OCI-LY7 (cell line): ENCODE data around the gene DIPK1A. TPM values are rescaled to one million over a fixed set of nuclear protein-coding genes. Genes with fewer than 3 reads are reported as not detected.

Experiments
- BruUV-seq: library from RNA; stranded (reverse); fragments of 400-500 nt; replicated peaks from 2 replicates; lab custom pipeline; 2021; lab: Mats Ljungman, UMichigan
- CTCF ChIA-PET: fragments of 300-600 bp; sonication (Branson Sonifier 250); formaldehyde crosslinking; loops from one replicate; lab custom pipeline; 2022; ENCODE audit warnings: antibody characterized with exemption; ENCODE audit not compliant: unreplicated experiment; lab: Charles Lee
- POLR2A ChIA-PET: fragments of 300-600 bp; sonication (Branson Sonifier 250); formaldehyde crosslinking; loops from one replicate; lab custom pipeline; 2022; ENCODE audit warnings: antibody characterized with exemption; lab: Charles Lee
- DNase-seq: peaks from one replicate; pipeline ENCODE4 v3.0.0-alpha.2; 2015; ENCODE audit warnings: low spot score
- H2AFZ ChIP-seq: fragments of 200-600 bp; sonication (generic), shearing (Covaris generic); 2 replicates; pipeline ENCODE4 v1.6.1; 2014; ENCODE audit warnings: mild to moderate bottlenecking, antibody characterized with exemption, low read length, moderate library complexity
- H3K27ac ChIP-seq: fragments of 200-600 bp; sonication (generic); 2 replicates; pipeline ENCODE4 v1.5.1; 2014; ENCODE audit warnings: mixed run types, low read depth, mild to moderate bottlenecking, moderate library complexity, low read length, inconsistent platforms; ENCODE audit not compliant: poor library complexity, severe bottlenecking
- H3K36me3 ChIP-seq: fragments of 200-600 bp; sonication (generic); 2 replicates; pipeline ENCODE4 v1.6.1; 2014; ENCODE audit warnings: mild to moderate bottlenecking, antibody characterized with exemption, low read length, moderate library complexity, mixed read lengths; ENCODE audit not compliant: insufficient read depth
- H3K4me1 ChIP-seq: fragments of 200-600 bp; sonication (generic); 2 replicates; pipeline ENCODE4 v1.5.1; 2014; ENCODE audit warnings: mild to moderate bottlenecking, low read length; ENCODE audit not compliant: insufficient read depth, poor library complexity, severe bottlenecking
- H3K4me2 ChIP-seq: fragments of 200-600 bp; sonication (generic); 2 replicates; pipeline ENCODE4 v1.6.1; 2014; ENCODE audit warnings: mild to moderate bottlenecking, low read length
- H3K4me3 ChIP-seq: fragments of 200-600 bp; sonication (generic); 2 replicates; pipeline ENCODE4 v1.5.1; 2014; ENCODE audit warnings: mild to moderate bottlenecking, low read depth, low read length; ENCODE audit not compliant: poor library complexity, severe bottlenecking
- H3K79me2 ChIP-seq: fragments of 200-600 bp; sonication (generic); 2 replicates; pipeline ENCODE4 v1.6.1; 2016; ENCODE audit warnings: low read depth, mild to moderate bottlenecking, low read length, moderate library complexity, mixed read lengths; ENCODE audit not compliant: insufficient read depth
- H3K9me2 ChIP-seq: fragments of 200-600 bp; sonication (generic); 2 replicates; pipeline ENCODE4 v1.6.1; 2016; ENCODE audit warnings: mild to moderate bottlenecking, low read length, mixed read lengths; ENCODE audit not compliant: insufficient read depth
- H3K9me3 ChIP-seq: fragments of 200-600 bp; sonication (generic); 2 replicates; pipeline ENCODE4 v1.6.1; 2014; ENCODE audit warnings: mild to moderate bottlenecking, mixed run types, low read length, mixed read lengths
- H4K20me1 ChIP-seq: fragments of 200-600 bp; sonication (generic); 2 replicates; pipeline ENCODE4 v1.6.1; 2014; ENCODE audit warnings: mild to moderate bottlenecking, antibody characterized with exemption, low read length, moderate library complexity, mixed read lengths; ENCODE audit not compliant: insufficient read depth
- CTCF ChIP-seq: fragments of 200-600 bp; sonication (generic); conservative IDR thresholded peaks from 2 replicates; pipeline ENCODE4 v1.5.1; 2014; ENCODE audit warnings: mild to moderate bottlenecking, antibody characterized with exemption, low read length, moderate library complexity, mixed read lengths
- EZH2phosphoT487 ChIP-seq: fragments of 200-600 bp; sonication (generic); IDR thresholded peaks from 2 replicates; pipeline ENCODE4 v1.6.1; 2018; ENCODE audit warnings: low read depth, borderline replicate concordance, mild to moderate bottlenecking, mixed run types, antibody characterized with exemption, low read length, moderate library complexity, mixed read lengths
- intact Hi-C: fragments of 100-400 bp; cut with micrococcal nuclease; formaldehyde crosslinking; loops from one replicate; pipeline ENCODE4 v1.10.0; 2022; ENCODE audit not compliant: unreplicated experiment
- total RNA-seq, 2 experiments: library from RNA; depleted of rRNA in 1 of 2; stranded (reverse); fragments of >200 nt in 1 of 2; shearing (Covaris generic) in 1 of 2; gene quantifications; 2 replicates each; pipeline ENCODE4 v1.2.3, GENCODE V29; 2014 to 2022

Gene DIPK1A
- total RNA-seq, 2 experiments from 2014 or later, result 13.0 to 25.4 TPM

DNA sequence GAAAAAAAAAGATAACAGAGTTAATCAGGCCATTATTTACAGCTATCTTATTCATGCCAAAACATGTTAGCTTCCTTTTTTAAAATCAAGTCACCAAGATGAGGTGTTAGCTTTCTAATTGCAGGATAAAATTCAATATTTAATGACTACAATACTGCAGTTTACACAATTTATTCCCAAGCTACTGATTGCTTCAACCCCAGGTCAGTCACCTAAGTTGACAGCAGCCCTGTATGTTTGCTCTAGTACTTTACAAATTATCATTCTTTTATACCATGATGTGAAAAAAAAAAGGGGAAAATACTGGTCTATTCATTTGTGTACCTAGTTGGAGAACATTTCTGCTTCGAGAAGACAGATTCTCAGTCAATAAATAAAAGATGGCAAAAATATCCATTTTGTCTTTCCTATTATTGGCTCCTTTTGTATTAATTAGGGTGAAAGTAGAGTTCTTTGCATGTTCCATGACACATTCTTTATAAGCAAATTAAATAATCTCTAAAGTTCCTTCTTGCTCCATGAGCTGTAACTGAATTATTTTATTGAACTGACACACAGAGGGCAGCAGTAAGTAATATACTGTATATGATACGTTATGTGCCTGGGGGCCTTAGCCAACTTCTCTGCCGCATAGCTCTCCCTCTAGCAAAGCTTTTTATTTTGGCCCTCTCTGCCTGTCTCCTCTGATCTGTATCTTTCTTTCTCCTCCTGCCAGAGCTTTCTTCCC is 48.0 kb downstream of the DIPK1A start:
- Histone ChIP-seq H3K36me3 (peaks cover 57% of the 10 kb centered on the region), H2AFZ (no peak overlapping the region), H4K20me1 (no peaks in the 10 kb centered on the region), H3K9me2 (no peaks in the 10 kb centered on the region; the same call in 1 of the 2 replicates), H3K27ac (no peak overlapping the region), H3K79me2 (peaks cover 96% of the 10 kb centered on the region), H3K9me3 (no peaks in the 10 kb centered on the region), H3K4me2 (peak overlapping the region; percentile 4; the same call in 1 of the 2 replicates), H3K4me3 (no peak overlapping the region), H3K4me1 (peaks cover 23% of the 10 kb centered on the region)
- intact Hi-C loops, result no loop called here
- DNase-seq, result no peak
- ChIA-PET POLR2A (interaction anchor here (0.5 to 1.8 kb wide), 14 partner anchors 9 to 56 kb away, joined by 3 to 9 read pairs (median 4); no protein-coding TSS in a partner anchor), CTCF (interaction anchor here (1.0 kb wide), 1 partner anchor 27 kb away, joined by 3 read pairs; no protein-coding TSS in a partner anchor)
- TF ChIP-seq CTCF (peak; percentile 60; the same call in 1 of the 2 replicates), EZH2phosphoT487 (no peak)
- no TSS peak for BruUV-seq

GRCh38 chr1:92910081-92910480 is 51.2 kb downstream of the DIPK1A start:
- Histone ChIP-seq H3K27ac (no peak overlapping the region), H3K36me3 (peaks cover 70% of the 10 kb centered on the region), H2AFZ (no peak overlapping the region), H4K20me1 (no peaks in the 10 kb centered on the region), H3K4me1 (peaks cover 28% of the 10 kb centered on the region), H3K9me3 (peaks cover 18% of the 10 kb centered on the region), H3K9me2 (no peaks in the 10 kb centered on the region; the same call in 1 of the 2 replicates), H3K4me2 (no peak overlapping the region), H3K4me3 (no peak overlapping the region), H3K79me2 (peaks cover 97% of the 10 kb centered on the region)
- POLR2A ChIA-PET, result interaction anchor here (0.9 to 2.4 kb wide), 2 partner anchors 11 to 34 kb away, joined by 3 to 7 read pairs; no protein-coding TSS in a partner anchor
- intact Hi-C loops, result no loop called here
- no TSS peak for BruUV-seq
- CTCF ChIA-PET, result no interaction called here
- TF ChIP-seq CTCF, result no peak
- TF ChIP-seq EZH2phosphoT487, result no peak
- no peak for DNase-seq

- Histone ChIP-seq H3K4me1 (peaks cover 35% of the 10 kb centered on the region), H3K4me2 (no peak overlapping the region), H3K4me3 (no peak overlapping the region), H3K36me3 (peaks cover 70% of the 10 kb centered on the region), H3K9me3 (peaks cover 18% of the 10 kb centered on the region), H3K9me2 (no peaks in the 10 kb centered on the region; the same call in 1 of the 2 replicates), H4K20me1 (no peaks in the 10 kb centered on the region), H3K79me2 (peaks cover 100% of the 10 kb centered on the region), H2AFZ (no peak overlapping the region), H3K27ac (no peak overlapping the region)
- intact Hi-C loops, result no loop called here
- POLR2A ChIA-PET, result interaction anchor here (1.8 to 2.4 kb wide), 2 partner anchors 30 to 35 kb away, joined by 6 to 7 read pairs; no protein-coding TSS in a partner anchor
- CTCF ChIA-PET, result no interaction called here
- no TSS peak for BruUV-seq
- TF ChIP-seq EZH2phosphoT487 (no peak), CTCF (no peak)
- no peak for DNase-seq
Observed at GRCh38 chr1:92909321-92909720, 51.9 kb downstream of the DIPK1A start.
